GM11168 (cell line): ENCODE results near the gene RALY.

ENCODE experiments used
- in situ Hi-C: fragments of 300-500 bp; cut with MboI; formaldehyde crosslinking; loops from one replicate; pipeline ENCODE4 v1.12.0; 2022; ENCODE audit warnings: low sequenced_read_pairs; ENCODE audit not compliant: unreplicated experiment

The RALY gene

DNA sequence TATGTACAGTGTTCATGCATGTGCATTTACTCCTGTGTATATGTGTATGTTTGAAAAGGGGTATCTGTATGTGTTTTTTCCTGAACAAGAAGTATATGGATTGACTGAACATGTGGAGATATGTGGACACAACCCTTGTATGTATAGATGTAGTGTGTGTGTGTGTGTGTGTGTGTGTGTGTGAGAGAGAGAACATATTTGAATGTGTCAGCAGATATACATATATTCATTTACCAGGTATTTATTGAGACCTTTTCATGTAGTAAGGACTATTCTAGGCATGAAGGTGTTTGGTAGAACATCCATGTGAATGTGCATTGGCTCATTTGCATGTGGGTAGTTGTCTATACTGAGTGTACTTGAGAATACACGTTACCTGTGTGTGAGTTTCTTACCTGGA lies 79.1 kb downstream of the RALY start:
- in situ Hi-C loops = no loop called here

- in situ Hi-C loops = no loop called here
Observed at GRCh38 chr20:34074101-34074760, 80.5 kb downstream of the RALY start.

DNA sequence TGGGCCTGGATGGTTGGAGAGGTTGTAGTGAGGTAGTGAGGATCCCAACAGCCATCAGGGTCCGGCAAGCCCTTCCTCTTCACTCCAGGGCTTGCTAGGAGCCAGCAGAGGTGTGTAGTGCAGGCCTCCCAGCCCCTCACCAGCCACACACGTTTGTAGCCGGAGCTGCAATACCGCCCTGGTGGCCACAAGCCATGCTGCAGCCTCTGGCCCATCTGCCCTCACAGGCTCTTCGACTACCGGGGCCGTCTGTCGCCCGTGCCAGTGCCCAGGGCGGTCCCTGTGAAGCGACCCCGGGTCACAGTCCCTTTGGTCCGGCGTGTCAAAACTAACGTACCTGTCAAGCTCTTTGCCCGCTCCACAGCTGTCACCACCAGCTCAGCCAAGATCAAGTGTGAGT lies 81.9 kb downstream of the RALY start:
- in situ Hi-C loops = no loop called here

DNA sequence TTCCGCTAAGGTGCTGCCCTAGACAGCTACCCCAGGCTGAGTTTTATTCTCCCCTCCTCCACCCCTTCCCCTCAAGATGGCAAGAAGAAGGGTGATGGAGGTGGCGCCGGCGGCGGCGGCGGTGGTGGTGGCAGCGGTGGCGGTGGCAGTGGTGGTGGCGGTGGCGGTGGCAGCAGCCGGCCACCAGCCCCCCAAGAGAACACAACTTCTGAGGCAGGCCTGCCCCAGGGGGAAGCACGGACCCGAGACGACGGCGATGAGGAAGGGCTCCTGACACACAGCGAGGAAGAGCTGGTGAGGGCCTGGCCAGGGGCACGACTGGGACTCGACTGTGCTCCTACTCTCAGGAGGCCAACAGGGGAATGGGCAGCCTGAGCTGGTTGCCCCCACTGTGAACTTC lies 83.2 kb downstream of the RALY start:
- in situ Hi-C loops = no loop called here

- in situ Hi-C loops = no loop called here
Observed at GRCh38 chr20:34078540-34078939, 84.8 kb downstream of the RALY start.

DNA sequence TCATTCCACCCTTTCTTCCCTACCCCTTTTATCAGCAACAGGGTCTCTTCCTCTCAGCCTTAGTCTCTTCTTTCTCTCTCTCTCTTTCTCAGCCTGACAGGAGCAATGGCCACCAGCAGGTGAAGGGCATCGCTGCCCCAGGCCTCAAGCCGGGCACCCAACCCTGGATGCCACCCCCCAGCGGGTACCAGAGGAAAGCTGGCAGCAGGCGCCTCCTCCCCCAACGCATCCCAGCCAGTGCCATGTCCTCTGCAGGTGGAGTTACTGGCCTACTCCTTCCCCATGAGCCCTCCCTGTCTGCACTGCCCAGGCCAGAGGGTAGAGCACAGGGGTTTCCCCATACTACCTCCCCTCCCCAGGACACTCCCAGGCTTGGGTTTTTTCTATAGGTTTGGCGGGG lies 86.1 kb downstream of the RALY start:
- in situ Hi-C loops = no loop called here

DNA sequence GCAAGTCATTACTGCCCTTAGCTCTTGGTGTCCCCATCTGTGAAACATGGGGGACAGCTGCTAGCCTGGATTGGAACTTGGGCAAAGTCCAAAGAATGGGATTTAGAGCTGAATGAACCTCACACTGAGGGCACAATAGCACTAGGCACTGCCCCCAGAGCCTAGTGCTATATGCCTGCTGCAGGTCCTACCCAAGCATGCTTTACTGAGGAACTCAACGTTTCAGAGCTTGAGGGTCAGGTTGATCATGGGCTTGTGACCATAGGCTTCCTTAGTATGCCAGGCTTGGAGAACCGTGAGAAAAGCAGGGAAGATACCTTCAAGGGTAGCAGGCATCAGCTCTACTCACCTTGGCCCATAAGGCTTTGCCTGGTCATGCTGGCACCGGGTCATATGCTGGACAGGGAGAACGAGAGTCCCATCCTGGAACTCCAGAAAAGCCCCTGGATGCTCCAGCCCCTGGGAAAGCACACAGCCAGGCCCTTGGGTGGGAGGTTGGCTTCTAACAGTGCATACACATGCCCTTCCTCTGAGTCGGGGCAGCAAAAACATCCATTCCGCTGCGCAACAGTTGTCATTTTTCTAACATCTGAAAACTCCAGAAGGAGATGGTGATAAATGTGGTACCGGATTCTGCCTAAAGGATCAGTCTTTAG lies 88.6 kb downstream of the RALY start:
- in situ Hi-C loops = no loop called here

- in situ Hi-C loops = no loop called here
Observed at GRCh38 chr20:34083137-34083536, 89.4 kb downstream of the RALY start.

DNA sequence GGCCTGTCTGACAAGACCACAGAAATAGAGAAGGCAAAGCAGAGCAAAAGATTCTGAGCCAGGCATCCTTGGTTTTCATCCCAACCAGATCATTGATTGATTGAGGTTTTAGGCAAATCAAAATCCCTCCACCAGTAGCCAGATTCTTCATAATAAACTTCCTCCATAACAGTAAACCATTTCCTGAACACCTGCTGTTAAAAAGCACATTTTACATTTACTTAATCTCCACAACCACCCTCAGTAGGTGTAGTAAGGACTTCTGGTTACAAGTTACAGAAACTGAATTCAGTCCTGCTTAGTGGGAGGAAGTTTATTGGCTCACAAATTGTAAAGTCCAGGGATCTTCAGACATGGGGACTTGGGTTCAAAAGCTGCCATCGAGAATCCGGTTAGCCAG lies 90.1 kb downstream of the RALY start:
- in situ Hi-C loops = no loop called here

DNA sequence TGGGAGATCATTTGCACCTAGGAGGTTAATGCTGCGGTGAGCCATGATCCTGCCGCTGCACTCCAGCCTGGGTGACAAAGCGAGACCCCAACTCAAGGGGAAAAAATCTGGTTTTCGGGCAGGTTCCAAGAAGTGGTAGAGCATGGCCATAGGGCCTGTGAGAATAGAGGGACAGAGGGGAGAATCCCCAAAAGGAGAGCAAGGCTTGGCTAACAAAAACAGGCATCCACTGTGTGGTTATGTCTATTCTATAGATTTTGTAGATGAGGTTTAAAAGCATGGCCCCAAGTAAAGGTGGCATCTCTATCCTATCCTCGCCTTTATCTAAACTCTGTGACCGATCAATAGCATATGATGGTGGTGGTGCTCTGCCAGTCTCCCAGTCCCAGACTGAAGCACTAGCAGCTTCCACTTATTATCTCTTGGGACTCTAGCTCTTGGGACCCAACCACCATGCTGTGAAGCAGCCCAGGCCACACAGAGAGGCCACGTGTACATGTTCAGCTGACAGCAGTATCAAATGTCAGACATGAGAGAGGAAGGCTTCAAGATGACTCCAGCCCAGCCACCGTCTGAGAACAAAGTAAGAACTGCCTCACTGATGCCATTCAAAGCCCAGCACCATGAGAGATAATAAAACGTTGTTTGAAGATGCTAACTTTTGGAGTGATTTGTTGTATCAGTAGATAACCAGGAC lies 90.7 kb downstream of the RALY start:
- in situ Hi-C loops = no loop called here

DNA sequence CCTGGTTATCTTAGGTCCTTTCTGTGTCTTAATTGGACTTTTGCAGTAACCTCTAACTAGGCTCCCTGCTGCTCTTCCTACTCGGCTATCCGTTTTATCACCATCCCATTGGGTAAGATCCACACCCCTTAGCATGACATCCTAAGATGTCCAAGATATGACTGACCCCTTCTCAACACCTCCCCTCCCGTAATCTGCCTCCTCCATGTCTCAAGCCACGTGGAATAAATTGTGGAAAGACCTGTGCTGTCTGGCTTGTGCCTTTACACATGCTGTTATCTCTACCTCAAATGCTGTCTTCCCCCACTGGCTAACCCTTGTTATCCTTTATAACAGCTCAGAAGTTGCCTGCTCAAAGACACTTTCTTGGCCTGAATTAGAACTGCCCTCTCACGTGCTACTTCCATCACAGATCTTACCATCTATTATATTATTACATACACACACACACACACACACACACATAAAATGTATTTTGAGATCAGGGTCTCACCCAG lies 91.9 kb downstream of the RALY start:
- in situ Hi-C loops = no loop called here

GRCh38 chr20:34088305-34089174 lies 94.8 kb downstream of the RALY start:
- in situ Hi-C loops = no loop called here

DNA sequence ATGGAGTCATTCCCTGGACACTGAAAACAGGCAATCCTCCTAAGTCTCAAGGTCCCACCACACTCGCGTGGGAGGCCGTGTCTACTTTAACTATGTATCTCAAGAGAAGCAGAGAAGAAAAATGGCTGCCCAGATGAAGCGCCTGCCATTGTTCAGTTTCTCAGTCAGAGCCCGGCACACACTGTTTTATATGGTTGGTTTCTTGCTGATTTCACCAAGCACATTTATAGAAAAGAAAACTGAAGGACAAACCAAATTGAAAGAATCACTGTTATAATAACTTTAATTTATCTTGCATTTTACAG lies 95.4 kb downstream of the RALY start:
- in situ Hi-C loops = no loop called here

- in situ Hi-C loops = no loop called here
Observed at GRCh38 chr20:34089655-34090345, 96.1 kb downstream of the RALY start.

GRCh38 chr20:34090645-34091044 lies 96.9 kb downstream of the RALY start:
- in situ Hi-C loops = no loop called here

GRCh38 chr20:34091637-34092200 lies 98.0 kb downstream of the RALY start:
- in situ Hi-C loops = no loop called here

GRCh38 chr20:34093895-34094294 lies 100.2 kb downstream of the RALY start:
- in situ Hi-C loops = no loop called here

- in situ Hi-C loops = no loop called here
Observed at GRCh38 chr20:34095825-34096224, 102.1 kb downstream of the RALY start.

DNA sequence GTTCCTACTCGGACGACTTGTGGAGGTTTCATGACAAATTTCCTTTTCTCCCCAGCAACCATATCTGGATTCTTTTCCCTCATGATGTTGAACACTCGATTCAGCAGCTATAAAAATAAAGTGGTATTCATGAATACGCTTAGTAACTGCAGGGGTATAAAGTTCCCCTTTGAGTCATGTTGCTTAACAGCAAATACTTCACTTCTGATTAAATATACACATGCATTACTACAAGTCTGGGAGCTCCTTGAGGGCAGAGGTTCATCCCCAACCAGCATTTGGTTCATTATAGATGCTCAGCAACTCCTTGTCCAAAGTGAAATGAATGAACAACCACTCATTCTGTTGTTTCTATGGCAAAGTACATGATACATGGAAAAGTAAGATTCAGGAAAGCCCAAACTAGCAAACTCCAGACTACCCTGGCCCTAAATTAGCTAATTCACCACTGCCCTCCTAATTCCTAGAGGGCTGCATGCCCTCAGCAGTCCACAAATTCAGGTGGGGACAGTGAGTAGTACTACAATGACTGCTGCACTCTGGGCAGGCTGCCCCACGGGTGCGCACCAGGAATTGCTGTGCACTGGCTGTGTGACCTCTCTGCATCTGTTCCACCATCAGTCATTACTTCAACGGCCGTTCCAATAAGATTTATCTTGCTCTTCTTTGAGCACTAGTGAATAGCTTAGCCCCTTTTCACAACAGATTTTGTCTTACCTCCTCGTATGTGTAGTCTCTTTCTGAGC lies 103.2 kb downstream of the RALY start:
- in situ Hi-C loops = no loop called here
